ENCODE results near the gene LAMC2. TPM values are rescaled to one million over a fixed set of nuclear protein-coding genes. Genes with fewer than 3 reads are reported as not detected.

Gene LAMC2
- polyA plus RNA-seq, 10 donors: 1.6 to 6.2 (median 2.9) TPM

DNA sequence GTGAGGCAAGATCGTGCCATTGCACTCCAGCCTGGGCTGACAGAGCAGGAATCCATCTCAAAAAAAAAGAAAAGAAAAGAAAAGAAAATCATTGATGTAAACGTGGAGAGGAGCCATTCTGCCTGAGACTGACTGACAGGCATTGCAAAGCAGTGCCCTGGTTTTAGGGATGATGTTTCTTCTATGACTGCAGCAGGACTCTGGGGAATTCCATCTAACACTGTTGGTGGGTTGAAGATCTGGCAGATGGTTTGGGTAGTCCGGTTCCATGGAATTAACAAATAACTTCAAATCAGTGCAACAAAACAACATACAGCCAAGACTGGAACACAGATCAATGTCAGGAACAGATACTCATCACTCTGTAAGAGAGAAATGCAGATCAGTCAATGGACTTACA is 17.8 kb upstream of the LAMC2 start:
- no peak for DNase-seq

DNA sequence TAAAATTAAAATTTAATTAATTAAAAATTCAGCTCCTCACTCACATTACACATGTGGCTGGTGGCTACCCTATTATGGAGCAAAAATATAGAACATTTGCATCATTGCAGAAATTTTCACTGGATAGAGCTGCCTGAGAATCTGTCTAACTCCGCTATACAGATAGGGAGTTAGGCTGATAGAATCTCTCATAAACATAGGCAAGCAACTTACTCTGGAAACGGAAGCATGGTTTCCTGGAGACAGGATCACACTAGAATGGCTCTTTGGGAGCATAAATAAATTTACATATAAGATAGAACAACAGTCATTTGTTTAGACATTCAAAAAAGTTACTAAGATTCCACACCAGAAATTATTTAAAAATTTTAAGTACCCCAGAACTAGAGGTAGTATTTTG is 12.2 kb upstream of the LAMC2 start:
- peak in 1 of 3 donors; percentile 28 for DNase-seq

DNA sequence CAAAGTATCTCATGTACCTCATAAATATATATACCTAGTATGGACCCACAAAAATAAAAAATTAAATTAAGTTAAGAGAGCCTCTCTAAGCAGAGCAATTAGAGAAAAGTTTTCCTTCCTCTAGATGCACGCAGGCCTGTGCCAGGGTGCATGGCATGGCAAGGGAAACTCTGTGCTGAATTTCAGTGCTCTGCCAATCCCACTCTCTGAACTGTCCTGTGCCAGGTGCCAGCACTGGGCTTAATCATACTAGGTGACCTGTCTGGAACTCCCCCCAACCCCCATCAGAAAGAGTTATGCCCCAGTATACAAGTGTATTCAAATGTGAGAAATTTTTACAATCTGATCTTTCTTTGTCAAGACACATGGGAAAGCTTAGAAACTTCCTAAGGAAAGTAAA is 10.4 kb upstream of the LAMC2 start:
- DNase-seq: no peak

GRCh38 chr1:183178545-183178944 is 7.5 kb upstream of the LAMC2 start:
- no peak for DNase-seq

DNA sequence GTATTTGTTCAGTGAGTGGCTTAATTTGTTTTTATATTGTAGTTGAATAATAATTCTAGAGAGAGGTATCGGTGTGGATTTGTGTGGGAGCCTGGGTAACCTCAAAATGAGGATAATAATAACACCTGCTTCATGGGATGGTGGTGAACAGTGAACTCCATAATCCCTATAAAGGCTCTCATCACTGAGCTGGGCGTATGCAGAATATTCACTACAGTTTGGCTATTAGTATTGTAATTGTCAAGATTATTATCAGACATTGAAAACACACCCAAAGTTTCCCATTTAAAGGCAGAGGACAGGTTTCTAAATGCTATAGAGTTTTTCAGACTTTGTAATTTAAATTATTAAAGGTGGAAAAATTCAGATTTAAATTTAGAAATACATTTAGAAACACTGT is 7.0 kb upstream of the LAMC2 start:
- DNase-seq: no peak

DNA sequence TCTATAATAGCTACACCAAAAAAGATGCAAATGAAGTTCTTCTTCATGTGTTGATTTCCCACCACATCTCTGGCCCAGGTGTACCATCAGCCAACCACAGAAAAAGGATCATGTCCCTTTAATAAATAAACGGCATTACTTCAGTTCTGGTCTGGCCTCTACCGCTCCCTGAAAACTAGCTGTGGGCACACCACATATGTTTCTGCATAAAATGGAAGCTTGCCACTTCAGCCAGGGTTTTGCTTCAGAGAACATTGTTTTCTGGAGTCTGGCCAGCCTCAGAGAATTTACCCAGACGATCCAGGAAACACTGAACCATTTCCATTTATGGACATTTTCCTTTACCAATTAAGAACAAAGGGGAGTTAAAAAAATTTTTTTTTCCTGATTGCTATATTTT is 5.8 kb upstream of the LAMC2 start:
- DNase-seq: peak; percentile 78 to 86 (median 86)

GRCh38 chr1:183180634-183181056 is 5.4 kb upstream of the LAMC2 start:
- peak; percentile 56 to 76 (median 74) for DNase-seq

GRCh38 chr1:183186841-183187240 is 777 bp downstream of the LAMC2 start:
- no peak for DNase-seq

GRCh38 chr1:183188240-183188639 is 2.2 kb downstream of the LAMC2 start:
- DNase-seq: peak in 1 of 3 donors; percentile 63

- peak; percentile 77 to 86 (median 80) for DNase-seq
These were observed 5.8 kb downstream of the LAMC2 start for GRCh38 chr1:183191833-183192232.

DNA sequence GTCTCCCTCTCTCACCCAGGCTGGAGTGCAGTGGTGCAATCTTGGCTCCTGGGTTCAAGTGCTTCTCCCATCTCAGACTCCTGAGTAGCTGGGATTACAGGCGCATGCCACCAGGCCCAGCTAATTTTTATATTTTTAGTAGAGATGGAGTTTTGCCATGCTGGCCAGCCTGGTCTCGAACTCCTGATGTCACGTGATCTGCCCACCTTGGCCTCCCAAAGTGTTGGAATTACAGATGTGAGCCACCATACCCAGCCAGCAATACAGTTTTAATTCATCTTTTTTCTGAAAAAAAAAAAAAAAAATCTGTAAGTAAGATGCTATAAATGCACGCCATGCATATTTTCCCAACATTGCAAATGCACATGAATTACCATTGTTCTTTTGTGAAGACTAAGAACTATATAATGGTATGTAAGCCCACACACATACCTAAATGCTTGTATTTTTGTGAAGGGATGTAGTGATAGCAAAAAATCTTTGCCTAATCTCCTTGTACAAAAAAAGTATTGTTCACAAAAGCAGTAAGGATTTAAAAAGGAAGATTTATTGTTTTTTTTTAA is 8.0 kb downstream of the LAMC2 start:
- DNase-seq: no peak

- DNase-seq: no peak
These were observed 8.6 kb downstream of the LAMC2 start for GRCh38 chr1:183194527-183195141.

DNA sequence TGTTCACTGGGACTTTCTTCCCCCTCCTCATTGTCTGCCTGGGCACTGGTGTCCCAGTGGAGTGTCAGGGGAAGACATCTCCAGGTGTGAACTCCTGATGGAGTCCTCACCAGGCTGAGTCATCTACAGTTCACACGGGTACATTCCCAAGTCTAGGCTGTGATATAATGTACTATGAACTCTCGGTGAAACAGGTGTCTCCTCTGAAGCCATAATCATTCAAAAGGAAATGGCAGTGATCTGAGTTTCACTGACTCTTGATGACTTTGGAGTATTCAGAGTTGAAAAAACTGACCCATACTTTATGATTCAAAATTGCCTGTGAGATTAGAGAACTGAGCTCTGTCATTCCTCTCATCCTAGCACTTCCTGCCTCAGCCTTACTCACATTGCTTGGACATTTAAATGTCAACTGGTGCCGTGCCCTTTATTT is 9.1 kb downstream of the LAMC2 start:
- no peak for DNase-seq

DNA sequence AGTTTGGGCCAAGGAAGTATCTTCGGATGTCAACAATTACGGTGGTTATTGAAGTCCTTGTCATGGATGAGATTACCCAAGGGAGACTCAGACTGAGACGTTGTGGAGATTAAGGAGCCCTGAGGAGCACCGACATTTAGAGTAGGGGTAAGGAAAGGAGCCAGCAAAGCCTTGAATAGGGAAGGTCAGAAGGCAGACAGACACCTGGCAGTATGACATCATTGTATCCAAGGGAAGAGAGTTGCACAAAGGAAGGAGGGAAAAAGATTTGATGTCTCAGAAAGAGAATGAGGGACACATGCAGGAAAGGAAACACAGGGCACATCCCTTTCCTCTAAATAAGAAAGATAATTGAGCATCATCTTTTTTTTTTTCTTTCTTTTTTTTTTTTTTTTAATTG is 11.7 kb downstream of the LAMC2 start:
- DNase-seq: no peak

- peak in 2 of 3 donors; percentile 42 to 63 for DNase-seq
These were observed 12.4 kb downstream of the LAMC2 start for GRCh38 chr1:183198463-183198862.

- DNase-seq: no peak
These were observed 13.2 kb downstream of the LAMC2 start for GRCh38 chr1:183199304-183199703.

DNA sequence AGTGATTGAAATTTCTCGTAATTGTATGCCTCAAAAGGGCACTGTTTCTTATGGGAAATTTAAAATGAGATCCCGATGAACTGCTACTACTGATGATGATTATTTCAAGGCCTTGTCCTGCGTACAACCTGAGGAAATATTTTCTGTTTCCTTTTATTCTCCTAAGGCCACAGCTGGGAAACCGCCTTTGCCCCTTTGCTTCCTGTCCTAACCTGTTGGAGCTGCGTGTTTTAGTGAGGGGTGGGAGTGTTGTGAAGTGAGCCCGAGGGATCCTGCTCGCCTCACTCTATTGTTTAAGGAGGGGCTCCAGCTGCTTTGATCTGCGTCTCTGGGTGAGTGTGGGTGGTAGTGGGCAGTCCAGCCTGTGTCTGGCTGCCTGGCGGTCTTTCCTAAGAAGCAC is 14.4 kb downstream of the LAMC2 start:
- no peak for DNase-seq

- DNase-seq: no peak
These were observed 17.0 kb downstream of the LAMC2 start for GRCh38 chr1:183203094-183203493.

DNA sequence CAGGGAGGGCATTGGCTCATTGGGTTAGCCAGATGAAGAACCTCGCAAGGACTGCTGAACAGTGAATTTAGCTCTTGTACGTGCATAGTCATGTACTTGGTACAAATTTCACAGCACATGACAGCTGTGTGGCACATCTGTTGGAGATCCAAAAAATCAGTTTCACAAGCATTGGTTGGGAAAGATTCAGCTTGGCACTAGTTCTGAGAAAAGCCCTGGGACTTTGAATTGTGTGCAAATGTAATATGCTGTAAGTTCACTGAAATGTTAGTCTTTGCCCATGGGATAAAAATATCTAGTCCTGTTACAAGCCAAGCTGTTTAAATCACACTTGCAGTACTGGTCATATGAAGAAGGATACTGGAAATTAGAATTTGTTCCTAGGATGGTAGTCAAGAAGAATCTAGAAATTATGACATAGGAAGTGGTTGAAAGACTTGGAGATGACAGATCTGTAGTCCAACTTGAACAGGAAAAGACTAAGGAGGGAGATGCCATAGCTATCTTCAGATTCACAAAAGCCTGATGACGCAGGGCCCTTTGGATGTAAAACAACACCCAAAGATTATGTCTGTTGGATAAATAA is 19.2 kb downstream of the LAMC2 start:
- DNase-seq: peak; percentile 67 to 87 (median 72)

DNA sequence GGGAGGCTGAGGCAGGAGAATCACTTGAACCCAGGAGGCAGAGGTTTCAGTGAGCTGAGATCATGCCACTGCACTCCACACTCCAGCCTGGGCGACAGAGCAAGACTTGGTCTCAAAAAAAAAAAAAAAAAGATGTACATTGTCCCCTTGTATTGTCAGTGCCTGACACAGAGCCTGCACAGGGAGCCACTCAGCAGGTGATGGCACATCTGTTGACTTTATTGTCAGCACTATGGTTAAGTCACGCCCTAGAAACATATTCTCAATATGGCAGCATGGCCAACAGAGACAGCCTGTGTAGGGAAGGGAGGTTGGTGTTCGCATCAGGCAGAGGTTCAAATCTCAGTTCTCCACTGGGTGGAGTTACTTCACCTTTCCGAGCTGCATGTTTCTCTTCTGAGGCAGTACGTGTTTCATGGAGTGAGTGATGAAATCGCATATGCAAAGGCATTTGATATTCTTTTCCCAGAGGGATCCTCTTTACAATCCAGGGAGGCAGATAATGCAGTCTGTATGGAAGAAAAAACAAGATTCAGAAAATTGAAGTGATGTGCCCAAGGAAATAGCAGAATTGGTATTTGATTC is 20.6 kb downstream of the LAMC2 start:
- DNase-seq: no peak

DNA sequence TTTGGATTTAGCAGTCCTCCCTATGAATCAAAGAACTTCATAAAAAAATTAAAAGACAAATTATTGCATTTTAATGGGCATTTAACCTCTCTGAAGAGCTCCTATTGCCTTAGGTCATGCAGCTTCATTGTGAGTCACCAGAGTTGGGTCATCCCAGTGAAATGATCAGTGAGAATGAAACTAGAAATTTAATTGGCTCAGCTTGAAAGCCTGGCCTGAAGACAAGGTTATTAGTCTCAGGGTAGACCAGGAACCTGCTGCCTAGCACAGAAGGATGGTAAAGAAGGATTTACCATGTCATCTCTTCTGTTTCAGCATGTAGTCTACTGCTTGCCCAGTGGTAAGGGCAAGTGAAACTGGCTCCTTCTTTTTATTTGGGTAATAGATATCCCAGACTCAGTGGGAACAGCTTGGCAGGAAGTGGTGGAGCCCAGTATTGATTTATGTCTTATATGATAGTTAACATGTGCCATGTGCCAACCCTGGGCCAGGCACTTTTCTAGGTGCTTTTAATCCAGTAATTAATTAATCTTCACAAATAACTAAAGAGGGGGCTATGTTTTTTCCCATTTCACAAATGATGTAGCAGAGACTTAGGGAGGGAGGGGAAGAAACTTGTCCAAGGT is 23.6 kb downstream of the LAMC2 start:
- no peak for DNase-seq

DNA sequence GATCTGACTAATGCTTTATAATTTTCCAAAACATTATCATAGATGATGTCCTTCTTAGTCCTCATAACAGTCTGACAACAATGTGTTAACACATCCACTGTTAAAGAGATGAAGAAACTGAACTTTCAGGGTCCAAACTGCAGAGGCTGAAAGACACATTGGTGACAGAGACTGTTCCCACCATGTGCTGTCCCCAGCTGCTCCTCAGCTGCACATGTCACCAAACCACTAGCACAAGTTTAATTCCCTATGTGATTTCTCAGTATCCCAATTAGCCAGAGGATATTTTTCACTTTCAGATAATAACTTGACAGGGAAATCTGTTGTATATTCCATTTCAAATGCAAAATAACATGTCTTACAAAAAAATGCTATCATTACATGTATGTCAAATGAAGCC is 24.6 kb downstream of the LAMC2 start:
- DNase-seq: no peak

DNA sequence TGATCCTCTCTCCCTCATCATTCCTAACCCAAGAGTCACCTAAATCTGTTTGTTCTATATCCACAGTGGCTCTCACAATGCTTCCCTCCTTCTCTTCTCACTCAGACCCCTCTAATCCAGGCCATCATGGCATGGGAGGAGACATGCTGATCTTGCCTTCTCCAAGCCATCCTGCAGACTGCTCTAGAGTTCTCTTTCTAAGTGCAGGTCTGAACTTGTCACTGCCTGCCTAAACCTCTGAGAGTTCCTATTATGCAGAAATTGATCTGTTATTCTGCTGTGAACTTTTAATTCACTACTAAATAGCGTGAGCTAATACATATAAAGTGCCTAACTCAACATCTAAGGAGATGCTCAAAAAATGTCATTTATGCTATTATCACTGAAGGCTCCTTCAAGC is 26.8 kb downstream of the LAMC2 start:
- no peak for DNase-seq
